HEK293 (cell line): ENCODE measurements around the gene TMEM184B.

Experiments used
- ATF2 ChIP-seq: fragments of 450-650 bp; formaldehyde crosslinking; IDR thresholded peaks from 2 replicates; pipeline ENCODE4 v1.5.1; 2016; ENCODE audit warnings: missing biosample characterization, missing genetic modification characterization, low read depth
- CTCF ChIP-seq: fragments of 450-650 bp; formaldehyde crosslinking; IDR thresholded peaks from 2 replicates; pipeline ENCODE4 v1.5.1; 2016; ENCODE audit warnings: missing biosample characterization, missing genetic modification characterization
- HOXA7 ChIP-seq: sonication (generic); formaldehyde crosslinking; IDR thresholded peaks from 2 replicates; pipeline ENCODE4 v1.8.1; 2022; ENCODE audit warnings: missing genetic modification reagents, borderline replicate concordance
- KLF9 ChIP-seq: fragments of 450-650 bp; formaldehyde crosslinking; IDR thresholded peaks from 2 replicates; pipeline ENCODE4 v1.5.1; 2016; ENCODE audit warnings: missing biosample characterization, missing genetic modification characterization, low read depth
- MYNN ChIP-seq: fragments of 450-650 bp; formaldehyde crosslinking; IDR thresholded peaks from 2 replicates; pipeline ENCODE4 v1.5.1; 2016; ENCODE audit warnings: missing biosample characterization, missing genetic modification characterization, borderline replicate concordance
- PBX3 ChIP-seq: sonication (generic); formaldehyde crosslinking; IDR thresholded peaks from 2 replicates; pipeline ENCODE4 v1.8.1; 2022; ENCODE audit warnings: mild to moderate bottlenecking, moderate library complexity, missing genetic modification reagents
- ZBTB1 ChIP-seq: fragments of 450-650 bp; formaldehyde crosslinking; IDR thresholded peaks from 2 replicates; pipeline ENCODE4 v1.5.1; 2016; ENCODE audit warnings: missing biosample characterization, missing genetic modification characterization
- ZNF138 ChIP-seq: fragments of 450-650 bp; formaldehyde crosslinking; IDR thresholded peaks from 2 replicates; pipeline ENCODE4 v1.5.1; 2016; ENCODE audit warnings: missing biosample characterization, missing genetic modification characterization, borderline replicate concordance
- ZNF23 ChIP-seq: fragments of 450-650 bp; formaldehyde crosslinking; IDR thresholded peaks from 2 replicates; pipeline ENCODE4 v1.5.1; 2016; ENCODE audit warnings: missing biosample characterization, missing genetic modification characterization, borderline replicate concordance
- ZNF239 ChIP-seq: fragments of 450-650 bp; formaldehyde crosslinking; IDR thresholded peaks from 2 replicates; pipeline ENCODE4 v1.5.1; 2016; ENCODE audit warnings: missing biosample characterization, missing genetic modification characterization
- ZNF544 ChIP-seq: fragments of 450-650 bp; formaldehyde crosslinking; IDR thresholded peaks from 2 replicates; pipeline ENCODE4 v1.5.0; 2017; ENCODE audit warnings: missing biosample characterization, missing genetic modification characterization
- ZNF585B ChIP-seq: fragments of 450-650 bp; formaldehyde crosslinking; IDR thresholded peaks from 2 replicates; pipeline ENCODE4 v1.5.1; 2016; ENCODE audit warnings: missing biosample characterization, missing genetic modification characterization
- ZNF776 ChIP-seq: fragments of 450-650 bp; formaldehyde crosslinking; IDR thresholded peaks from 2 replicates; pipeline ENCODE4 v1.5.0; 2017; ENCODE audit warnings: missing biosample characterization, missing genetic modification characterization, borderline replicate concordance
- ZNF777 ChIP-seq: fragments of 450-650 bp; formaldehyde crosslinking; IDR thresholded peaks from 2 replicates; pipeline ENCODE4 v1.5.1; 2017; ENCODE audit warnings: missing biosample characterization, missing genetic modification characterization, borderline replicate concordance

GRCh38 chr22:38317995-38318715, 45.3 kb upstream of the TMEM184B start:
- no peak for TF ChIP-seq ZNF777 (tag by site-specific recombination)
- no peak for TF ChIP-seq ZBTB1
- no peak for TF ChIP-seq ZNF239 (tag by site-specific recombination)
- no peak for TF ChIP-seq ZNF776 (tag by site-specific recombination)
- TF ChIP-seq CTCF (tag by site-specific recombination): no peak
- TF ChIP-seq MYNN (tag by site-specific recombination): no peak
- TF ChIP-seq ZNF138 (tag by site-specific recombination): no peak
- TF ChIP-seq HOXA7 (CRISPR knock-in tag): no peak
- TF ChIP-seq ZNF544: no peak
- no peak for TF ChIP-seq ZNF23 (tag by site-specific recombination)
- no peak for TF ChIP-seq ZNF585B (tag by site-specific recombination)
- TF ChIP-seq ATF2: no peak
- TF ChIP-seq PBX3 (CRISPR knock-in tag): no peak
- no peak; the same call in none of the 2 replicates for TF ChIP-seq KLF9
